Activated CD8-positive, alpha-beta T cell treated with anti-CD3 and anti-CD28 coated beads for 36 hours (primary cell): ENCODE measurements around the gene CPA4. TPM values are rescaled to one million over a fixed set of nuclear protein-coding genes. Genes with fewer than 3 reads are reported as not detected.

ENCODE experiments used
- ATAC-seq: fragments of 200-7000 bp; cut with Tn5 transposase; one replicate; pipeline ENCODE4 v1.10.0; 2021; ENCODE audit warnings: mild to moderate bottlenecking, moderate library complexity
- CTCF ChIA-PET: fragments of 350-600 bp; sonication (Branson Sonifier 250); formaldehyde crosslinking; loops from one replicate; lab custom pipeline; 2021; ENCODE audit warnings: antibody characterized with exemption; lab: Charles Lee
- POLR2A ChIA-PET: fragments of 350-600 bp; sonication (Branson Sonifier 250); formaldehyde crosslinking; loops from one replicate; lab custom pipeline; 2021; ENCODE audit warnings: antibody characterized with exemption; lab: Charles Lee
- DNase-seq: peaks from one replicate; pipeline ENCODE4 v3.0.0-alpha.2; 2020
- H3K27ac Mint-ChIP-seq: one replicate; pipeline ENCODE4 v1.8.0; 2021; ENCODE audit warnings: mild to moderate bottlenecking, mixed read lengths
- H3K27me3 Mint-ChIP-seq: one replicate; pipeline ENCODE4 v1.8.0; 2021; ENCODE audit warnings: mixed read lengths
- H3K36me3 Mint-ChIP-seq: one replicate; pipeline ENCODE4 v1.8.0; 2021; ENCODE audit warnings: low read depth, mixed read lengths
- H3K4me1 Mint-ChIP-seq: one replicate; pipeline ENCODE4 v1.8.0; 2021; ENCODE audit warnings: low read depth, mixed read lengths
- H3K4me3 Mint-ChIP-seq: one replicate; pipeline ENCODE4 v1.8.0; 2021; ENCODE audit warnings: mild to moderate bottlenecking, moderate library complexity, mixed read lengths
- H3K9me3 Mint-ChIP-seq: one replicate; pipeline ENCODE4 v1.8.0; 2021; ENCODE audit warnings: mixed read lengths
- CTCF ChIP-seq: fragments of 200-600 bp; IDR thresholded peaks from one replicate; pipeline ENCODE4 v1.8.0; 2022; ENCODE audit warnings: antibody characterized with exemption, mild to moderate bottlenecking
- intact Hi-C: fragments of 100-400 bp; cut with micrococcal nuclease; formaldehyde crosslinking; loops from one replicate; pipeline ENCODE4 v1.10.0; 2022
- total RNA-seq, 2 experiments: library from RNA; stranded (reverse); gene quantifications; one replicate each; pipeline ENCODE4 v1.2.3, GENCODE V29; 2021

The CPA4 gene
- total RNA-seq, 2 experiments from 2014 or later = not detected

GRCh38 chr7:130289478-130289877 lies 3.5 kb upstream of the CPA4 start:
- no peaks in the 10 kb centered on the region for H3K4me1 Mint-ChIP-seq

GRCh38 chr7:130290745-130291144 lies 2.2 kb upstream of the CPA4 start:
- DNase-seq = no peak
- Mint-ChIP-seq H3K4me3 (no peak overlapping the region), H3K27ac (no peak overlapping the region), H3K27me3 (no peaks in the 10 kb centered on the region), H3K9me3 (no peaks in the 10 kb centered on the region), H3K4me1 (no peaks in the 10 kb centered on the region), H3K36me3 (no peaks in the 10 kb centered on the region)
- ChIA-PET POLR2A (no interaction called here), CTCF (no interaction called here)
- TF ChIP-seq CTCF = no peak
- intact Hi-C loops = no loop called here
- no peak for ATAC-seq

More at GRCh38 chr7:130289478-130289877, 3.5 kb upstream of the CPA4 start:
- no peak overlapping the region for H3K27ac Mint-ChIP-seq
- ChIA-PET POLR2A (no interaction called here), CTCF (no interaction called here)
- H3K9me3 Mint-ChIP-seq = no peaks in the 10 kb centered on the region
- no peak for ATAC-seq
- no peak overlapping the region for H3K4me3 Mint-ChIP-seq
- no peak for DNase-seq
- H3K27me3 Mint-ChIP-seq = no peaks in the 10 kb centered on the region
- intact Hi-C loops = no loop called here
- TF ChIP-seq CTCF = no peak
- no peaks in the 10 kb centered on the region for H3K36me3 Mint-ChIP-seq

GRCh38 chr7:130293521-130293920 lies 560 bp downstream of the CPA4 start:
- Mint-ChIP-seq H3K4me1 (no peaks in the 10 kb centered on the region), H3K9me3 (no peaks in the 10 kb centered on the region), H3K27me3 (no peaks in the 10 kb centered on the region), H3K4me3 (no peak overlapping the region), H3K27ac (no peak overlapping the region), H3K36me3 (no peaks in the 10 kb centered on the region)
- ATAC-seq = no peak
- DNase-seq = no peak
- ChIA-PET CTCF (interaction anchor here (0.6 to 1.4 kb wide), 2 partner anchors 9 to 128 kb away, joined by 3 read pairs; no protein-coding TSS in a partner anchor), POLR2A (interaction anchor here (1.1 kb wide), 1 partner anchor 74 kb away, joined by 3 read pairs; no protein-coding TSS in a partner anchor)
- intact Hi-C loops = no loop called here
- TF ChIP-seq CTCF = no peak

- no peak for TF ChIP-seq CTCF
- intact Hi-C loops = no loop called here
- Mint-ChIP-seq H3K4me1 (no peaks in the 10 kb centered on the region), H3K27ac (no peak overlapping the region), H3K4me3 (no peak overlapping the region), H3K9me3 (no peaks in the 10 kb centered on the region), H3K36me3 (no peaks in the 10 kb centered on the region), H3K27me3 (no peaks in the 10 kb centered on the region)
- ATAC-seq (no peak), DNase-seq (no peak)
- ChIA-PET CTCF (no interaction called here), POLR2A (interaction anchor here (1.1 kb wide), 1 partner anchor 73 kb away, joined by 3 read pairs; no protein-coding TSS in a partner anchor)
Measured at GRCh38 chr7:130294314-130294713, 1.4 kb downstream of the CPA4 start.

- Mint-ChIP-seq H3K4me1 (no peaks in the 10 kb centered on the region), H3K27ac (no peak overlapping the region), H3K9me3 (no peaks in the 10 kb centered on the region), H3K4me3 (no peak overlapping the region), H3K36me3 (no peaks in the 10 kb centered on the region), H3K27me3 (no peaks in the 10 kb centered on the region)
- DNase-seq (no peak), ATAC-seq (no peak)
- intact Hi-C loops = no loop called here
- CTCF ChIA-PET = interaction anchor here (1.1 kb wide), 1 partner anchor 9 kb away, joined by 3 read pairs; no protein-coding TSS in a partner anchor
- TF ChIP-seq CTCF = no peak
- POLR2A ChIA-PET = no interaction called here
Measured at GRCh38 chr7:130296221-130296951, 3.4 kb downstream of the CPA4 start.
